CD1c-positive myeloid dendritic cell (primary cell): ENCODE measurements around the gene TAS2R41.

ENCODE experiments used
- DNase-seq: peaks from one replicate; pipeline ENCODE4 v3.0.0-alpha.2; 2016; ENCODE audit errors: extremely low spot score

The TAS2R41 gene

GRCh38 chr7:143477501-143478150 is at the start of gene TAS2R41:
TSS of gene TAS2R41 (plus strand) at chr7:143477873. CDS start at chr7:143477873, 0 bp downstream.
- no peak for DNase-seq

GRCh38 chr7:143429770-143430698 is 47.6 kb upstream of the TAS2R41 start:
- peak; percentile 24 for DNase-seq

- DNase-seq, result no peak
Measured at GRCh38 chr7:143431109-143431508, 46.6 kb upstream of the TAS2R41 start.

- no peak for DNase-seq
Measured at GRCh38 chr7:143433759-143434158, 43.9 kb upstream of the TAS2R41 start.

- no peak for DNase-seq
Measured at GRCh38 chr7:143434660-143435059, 43.0 kb upstream of the TAS2R41 start.

- no peak for DNase-seq
Measured at GRCh38 chr7:143435266-143435665, 42.4 kb upstream of the TAS2R41 start.

- no peak for DNase-seq
Measured at GRCh38 chr7:143436325-143436946, 41.2 kb upstream of the TAS2R41 start.

- DNase-seq, result no peak
Measured at GRCh38 chr7:143437578-143437977, 40.1 kb upstream of the TAS2R41 start.

- no peak for DNase-seq
Measured at GRCh38 chr7:143439866-143440265, 37.8 kb upstream of the TAS2R41 start.

GRCh38 chr7:143443153-143443552 is 34.5 kb upstream of the TAS2R41 start, which contains the start of gene TAS2R60:
TSS of gene TAS2R60 (plus strand) at chr7:143443453. CDS start at chr7:143443453, 0 bp downstream.
- DNase-seq, result no peak

- no peak for DNase-seq
Measured at GRCh38 chr7:143444063-143444782, 33.5 kb upstream of the TAS2R41 start.

GRCh38 chr7:143444785-143445184 is 32.9 kb upstream of the TAS2R41 start:
- DNase-seq, result no peak

- DNase-seq, result no peak
Measured at GRCh38 chr7:143447466-143447865, 30.2 kb upstream of the TAS2R41 start.

- DNase-seq, result no peak
Measured at GRCh38 chr7:143448429-143448828, 29.2 kb upstream of the TAS2R41 start.

GRCh38 chr7:143449793-143450192 is 27.9 kb upstream of the TAS2R41 start:
- DNase-seq, result no peak

GRCh38 chr7:143451122-143451521 is 26.6 kb upstream of the TAS2R41 start:
- DNase-seq, result no peak

- DNase-seq, result no peak
Measured at GRCh38 chr7:143451746-143452145, 25.9 kb upstream of the TAS2R41 start.

GRCh38 chr7:143452495-143452894 is 25.2 kb upstream of the TAS2R41 start:
- peak; percentile 46 for DNase-seq

- no peak for DNase-seq
Measured at GRCh38 chr7:143454091-143454680, 23.5 kb upstream of the TAS2R41 start.

- no peak for DNase-seq
Measured at GRCh38 chr7:143455491-143455890, 22.2 kb upstream of the TAS2R41 start.

GRCh38 chr7:143455942-143456341 is 21.7 kb upstream of the TAS2R41 start:
- no peak for DNase-seq
